WTC11 (cell line): ENCODE results near the gene PDHA2. TPM values are rescaled to one million over a fixed set of nuclear protein-coding genes. Genes with fewer than 3 reads are reported as not detected.

ENCODE experiments used
- ATAC-seq: fragments of 200-7000 bp; cut with Tn5 transposase; 2 replicates; pipeline ENCODE4 v1.10.0; 2021; ENCODE audit warnings: mild to moderate bottlenecking, moderate library complexity
- CTCF ChIA-PET: fragments of 300-600 bp; sonication (Branson Sonifier 250); formaldehyde crosslinking; loops from one replicate; lab custom pipeline; 2021; ENCODE audit warnings: antibody characterized with exemption; lab: Charles Lee
- POLR2A ChIA-PET: fragments of 350-600 bp; sonication (Branson Sonifier 250); formaldehyde crosslinking; loops from one replicate; lab custom pipeline; 2021; ENCODE audit warnings: antibody characterized with exemption; lab: Charles Lee
- DNase-seq: peaks from one replicate; pipeline ENCODE4 v3.0.0; 2021; ENCODE audit warnings: low spot score
- H3K27ac Mint-ChIP-seq: 2 replicates; pipeline ENCODE4 v1.8.0; 2021; ENCODE audit warnings: mixed read lengths
- H3K27me3 Mint-ChIP-seq: 2 replicates; pipeline ENCODE4 v1.8.0; 2021; ENCODE audit warnings: low read depth, mild to moderate bottlenecking, moderate library complexity, mixed read lengths
- H3K36me3 Mint-ChIP-seq: 2 replicates; pipeline ENCODE4 v1.8.0; 2021; ENCODE audit warnings: mixed read lengths
- H3K4me1 Mint-ChIP-seq: 2 replicates; pipeline ENCODE4 v1.8.0; 2022; ENCODE audit warnings: mixed read lengths
- H3K4me3 Mint-ChIP-seq: 2 replicates; pipeline ENCODE4 v1.8.0; 2021; ENCODE audit warnings: mild to moderate bottlenecking, moderate library complexity, mixed read lengths
- H3K9me3 Mint-ChIP-seq: 2 replicates; pipeline ENCODE4 v1.8.0; 2021; ENCODE audit warnings: mixed read lengths
- FOXJ3 ChIP-seq: sonication (generic); formaldehyde crosslinking; IDR thresholded peaks from 2 replicates; pipeline ENCODE4 v1.9.0; 2021; ENCODE audit warnings: missing genetic modification reagents, mild to moderate bottlenecking, borderline replicate concordance
- GABPB1 ChIP-seq: sonication (generic); formaldehyde crosslinking; IDR thresholded peaks from 2 replicates; pipeline ENCODE4 v1.8.1; 2023; ENCODE audit warnings: mild to moderate bottlenecking, missing genetic modification reagents
- GTF2I ChIP-seq: fragments of 250-450 bp; sonication (Bioruptor Pico); conservative IDR thresholded peaks from 2 replicates; pipeline ENCODE4 v1.4.0; 2021; ENCODE audit warnings: mild to moderate bottlenecking
- PRRX2 ChIP-seq: fragments of 250-450 bp; sonication (Bioruptor Pico); IDR thresholded peaks from 2 replicates; pipeline ENCODE4 v1.8.0; 2021; ENCODE audit warnings: mild to moderate bottlenecking
- RORB ChIP-seq: fragments of 250-450 bp; sonication (Bioruptor Pico); IDR thresholded peaks from 2 replicates; pipeline ENCODE4 v1.9.0; 2021; ENCODE audit warnings: mild to moderate bottlenecking
- SMAD4 ChIP-seq: sonication (generic); formaldehyde crosslinking; IDR thresholded peaks from 2 replicates; pipeline ENCODE4 v1.8.0; 2022; ENCODE audit warnings: mild to moderate bottlenecking, missing genetic modification reagents
- TCF7 ChIP-seq: sonication (generic); formaldehyde crosslinking; IDR thresholded peaks from 2 replicates; pipeline ENCODE4 v1.8.0; 2022; ENCODE audit warnings: mild to moderate bottlenecking, low read depth, missing genetic modification reagents, moderate library complexity
- TEAD4 ChIP-seq: sonication (generic); formaldehyde crosslinking; IDR thresholded peaks from 2 replicates; pipeline ENCODE4 v1.8.0; 2022; ENCODE audit warnings: mild to moderate bottlenecking, missing genetic modification reagents
- ZNF219 ChIP-seq: sonication (generic); formaldehyde crosslinking; IDR thresholded peaks from 2 replicates; pipeline ENCODE4 v1.8.0; 2023; ENCODE audit warnings: missing genetic modification reagents, mild to moderate bottlenecking, borderline replicate concordance
- total RNA-seq: library from RNA; stranded (reverse); gene quantifications from 3 replicates; pipeline ENCODE4 v1.2.3, GENCODE V29; 2021
- TF ChIP-seq, protein P1 (sequence below): sonication (generic); formaldehyde crosslinking; IDR thresholded peaks from 2 replicates; pipeline ENCODE4 v1.8.1; 2023; ENCODE audit warnings: mild to moderate bottlenecking, missing genetic modification reagents
- TF ChIP-seq, protein P2 (sequence below): sonication (generic); formaldehyde crosslinking; IDR thresholded peaks from 2 replicates; pipeline ENCODE4 v1.8.0; 2022; ENCODE audit warnings: mild to moderate bottlenecking, missing genetic modification reagents
- TF ChIP-seq, protein P3 (sequence below): sonication (generic); formaldehyde crosslinking; IDR thresholded peaks from 2 replicates; pipeline ENCODE4 v1.8.1; 2023; ENCODE audit warnings: mild to moderate bottlenecking, missing genetic modification reagents
- TF ChIP-seq, protein P4 (sequence below): sonication (generic); formaldehyde crosslinking; IDR thresholded peaks from 2 replicates; pipeline ENCODE4 v1.8.0; 2022; ENCODE audit warnings: missing genetic modification reagents
- TF ChIP-seq, protein P5 (sequence below): sonication (generic); formaldehyde crosslinking; IDR thresholded peaks from 2 replicates; pipeline ENCODE4 v1.8.0; 2023; ENCODE audit warnings: mild to moderate bottlenecking, missing genetic modification reagents
- TF ChIP-seq, protein P6 (sequence below): sonication (generic); formaldehyde crosslinking; IDR thresholded peaks from 2 replicates; pipeline ENCODE4 v1.8.0; 2023; ENCODE audit warnings: missing genetic modification reagents
- TF ChIP-seq, protein P7 (sequence below): sonication (generic); formaldehyde crosslinking; IDR thresholded peaks from 2 replicates; pipeline ENCODE4 v1.8.1; 2022; ENCODE audit warnings: mild to moderate bottlenecking, missing genetic modification reagents, moderate library complexity, borderline replicate concordance
- TF ChIP-seq, protein P8 (sequence below): fragments of 250-450 bp; sonication (Bioruptor Pico); IDR thresholded peaks from 2 replicates; pipeline ENCODE4 v1.9.0; 2021; ENCODE audit warnings: mild to moderate bottlenecking, borderline replicate concordance

Gene PDHA2
- total RNA-seq, 1 experiment from 2014 or later, result not detected

DNA sequence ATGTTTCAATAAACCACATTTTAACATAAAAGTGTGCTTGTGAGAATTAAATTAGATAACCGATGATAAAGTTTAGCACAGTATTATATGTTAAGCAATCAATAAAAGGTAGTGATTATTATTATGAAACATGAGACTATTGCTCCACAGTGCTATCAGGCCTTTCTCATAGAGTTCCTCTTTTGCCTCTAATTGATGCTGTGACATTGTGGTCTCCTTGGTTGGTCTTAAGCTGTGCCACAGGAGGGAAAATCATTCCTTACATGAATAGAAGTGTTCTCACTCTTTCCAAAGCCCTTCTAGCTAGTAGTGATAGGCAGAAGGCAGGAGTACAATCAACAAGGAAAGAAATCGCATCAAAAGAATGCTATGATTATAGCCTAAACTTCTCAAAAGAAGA is 9.2 kb upstream of the PDHA2 start:
- H3K4me3 Mint-ChIP-seq, result no peak overlapping the region
- ChIA-PET POLR2A (no interaction called here), CTCF (interaction anchor here (1.0 kb wide), 1 partner anchor 320 kb away, joined by 3 read pairs; no protein-coding TSS in a partner anchor)
- H3K4me1 Mint-ChIP-seq, result peaks cover 16% of the 10 kb centered on the region
- H3K27ac Mint-ChIP-seq, result no peak overlapping the region
- no peaks in the 10 kb centered on the region for H3K27me3 Mint-ChIP-seq
- TF ChIP-seq GABPB1 (CRISPR knock-in tag) (no peak), TCF7 (no peak)
- TF ChIP-seq, protein P1, sequence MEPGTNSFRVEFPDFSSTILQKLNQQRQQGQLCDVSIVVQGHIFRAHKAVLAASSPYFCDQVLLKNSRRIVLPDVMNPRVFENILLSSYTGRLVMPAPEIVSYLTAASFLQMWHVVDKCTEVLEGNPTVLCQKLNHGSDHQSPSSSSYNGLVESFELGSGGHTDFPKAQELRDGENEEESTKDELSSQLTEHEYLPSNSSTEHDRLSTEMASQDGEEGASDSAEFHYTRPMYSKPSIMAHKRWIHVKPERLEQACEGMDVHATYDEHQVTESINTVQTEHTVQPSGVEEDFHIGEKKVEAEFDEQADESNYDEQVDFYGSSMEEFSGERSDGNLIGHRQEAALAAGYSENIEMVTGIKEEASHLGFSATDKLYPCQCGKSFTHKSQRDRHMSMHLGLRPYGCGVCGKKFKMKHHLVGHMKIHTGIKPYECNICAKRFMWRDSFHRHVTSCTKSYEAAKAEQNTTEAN, result no peak
- TF ChIP-seq, protein P2, sequence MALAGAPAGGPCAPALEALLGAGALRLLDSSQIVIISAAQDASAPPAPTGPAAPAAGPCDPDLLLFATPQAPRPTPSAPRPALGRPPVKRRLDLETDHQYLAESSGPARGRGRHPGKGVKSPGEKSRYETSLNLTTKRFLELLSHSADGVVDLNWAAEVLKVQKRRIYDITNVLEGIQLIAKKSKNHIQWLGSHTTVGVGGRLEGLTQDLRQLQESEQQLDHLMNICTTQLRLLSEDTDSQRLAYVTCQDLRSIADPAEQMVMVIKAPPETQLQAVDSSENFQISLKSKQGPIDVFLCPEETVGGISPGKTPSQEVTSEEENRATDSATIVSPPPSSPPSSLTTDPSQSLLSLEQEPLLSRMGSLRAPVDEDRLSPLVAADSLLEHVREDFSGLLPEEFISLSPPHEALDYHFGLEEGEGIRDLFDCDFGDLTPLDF (CRISPR knock-in tag), result no peak
- ATAC-seq, result no peak
- peaks cover 11% of the 10 kb centered on the region for H3K9me3 Mint-ChIP-seq
- H3K36me3 Mint-ChIP-seq, result peaks cover 8% of the 10 kb centered on the region
- DNase-seq, result no peak

DNA sequence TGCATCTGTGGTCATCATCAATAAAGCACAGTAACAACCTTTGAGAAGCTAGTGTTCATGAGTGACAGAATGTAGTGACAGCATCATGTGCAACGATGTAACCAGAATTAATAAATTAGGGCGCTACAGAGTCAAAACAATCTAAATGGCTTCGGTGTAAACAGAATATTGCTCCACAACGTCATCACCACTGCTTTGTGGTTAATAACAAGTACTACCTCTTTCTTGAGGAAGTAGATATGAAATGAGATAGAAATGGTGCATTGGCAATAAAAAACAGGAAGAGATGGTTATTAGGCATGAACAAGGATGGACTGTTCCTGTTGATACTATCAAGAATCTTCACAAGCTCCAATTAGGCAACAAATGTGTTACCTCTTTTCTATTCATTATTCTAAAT is 8.7 kb upstream of the PDHA2 start:
- Mint-ChIP-seq H3K27me3 (no peaks in the 10 kb centered on the region), H3K4me1 (peaks cover 15% of the 10 kb centered on the region), H3K36me3 (peaks cover 8% of the 10 kb centered on the region), H3K27ac (no peak overlapping the region), H3K9me3 (peaks cover 11% of the 10 kb centered on the region), H3K4me3 (no peak overlapping the region)
- DNase-seq (no peak), ATAC-seq (no peak)
- POLR2A ChIA-PET, result no interaction called here
- CTCF ChIA-PET, result no interaction called here
- no peak for TF ChIP-seq RORB (CRISPR knock-in tag)
- TF ChIP-seq SMAD4, result no peak
- no peak for TF ChIP-seq FOXJ3 (CRISPR knock-in tag)
- TF ChIP-seq, protein P3, sequence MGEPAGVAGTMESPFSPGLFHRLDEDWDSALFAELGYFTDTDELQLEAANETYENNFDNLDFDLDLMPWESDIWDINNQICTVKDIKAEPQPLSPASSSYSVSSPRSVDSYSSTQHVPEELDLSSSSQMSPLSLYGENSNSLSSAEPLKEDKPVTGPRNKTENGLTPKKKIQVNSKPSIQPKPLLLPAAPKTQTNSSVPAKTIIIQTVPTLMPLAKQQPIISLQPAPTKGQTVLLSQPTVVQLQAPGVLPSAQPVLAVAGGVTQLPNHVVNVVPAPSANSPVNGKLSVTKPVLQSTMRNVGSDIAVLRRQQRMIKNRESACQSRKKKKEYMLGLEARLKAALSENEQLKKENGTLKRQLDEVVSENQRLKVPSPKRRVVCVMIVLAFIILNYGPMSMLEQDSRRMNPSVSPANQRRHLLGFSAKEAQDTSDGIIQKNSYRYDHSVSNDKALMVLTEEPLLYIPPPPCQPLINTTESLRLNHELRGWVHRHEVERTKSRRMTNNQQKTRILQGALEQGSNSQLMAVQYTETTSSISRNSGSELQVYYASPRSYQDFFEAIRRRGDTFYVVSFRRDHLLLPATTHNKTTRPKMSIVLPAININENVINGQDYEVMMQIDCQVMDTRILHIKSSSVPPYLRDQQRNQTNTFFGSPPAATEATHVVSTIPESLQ (CRISPR knock-in tag), result no peak
- TF ChIP-seq, protein P4, sequence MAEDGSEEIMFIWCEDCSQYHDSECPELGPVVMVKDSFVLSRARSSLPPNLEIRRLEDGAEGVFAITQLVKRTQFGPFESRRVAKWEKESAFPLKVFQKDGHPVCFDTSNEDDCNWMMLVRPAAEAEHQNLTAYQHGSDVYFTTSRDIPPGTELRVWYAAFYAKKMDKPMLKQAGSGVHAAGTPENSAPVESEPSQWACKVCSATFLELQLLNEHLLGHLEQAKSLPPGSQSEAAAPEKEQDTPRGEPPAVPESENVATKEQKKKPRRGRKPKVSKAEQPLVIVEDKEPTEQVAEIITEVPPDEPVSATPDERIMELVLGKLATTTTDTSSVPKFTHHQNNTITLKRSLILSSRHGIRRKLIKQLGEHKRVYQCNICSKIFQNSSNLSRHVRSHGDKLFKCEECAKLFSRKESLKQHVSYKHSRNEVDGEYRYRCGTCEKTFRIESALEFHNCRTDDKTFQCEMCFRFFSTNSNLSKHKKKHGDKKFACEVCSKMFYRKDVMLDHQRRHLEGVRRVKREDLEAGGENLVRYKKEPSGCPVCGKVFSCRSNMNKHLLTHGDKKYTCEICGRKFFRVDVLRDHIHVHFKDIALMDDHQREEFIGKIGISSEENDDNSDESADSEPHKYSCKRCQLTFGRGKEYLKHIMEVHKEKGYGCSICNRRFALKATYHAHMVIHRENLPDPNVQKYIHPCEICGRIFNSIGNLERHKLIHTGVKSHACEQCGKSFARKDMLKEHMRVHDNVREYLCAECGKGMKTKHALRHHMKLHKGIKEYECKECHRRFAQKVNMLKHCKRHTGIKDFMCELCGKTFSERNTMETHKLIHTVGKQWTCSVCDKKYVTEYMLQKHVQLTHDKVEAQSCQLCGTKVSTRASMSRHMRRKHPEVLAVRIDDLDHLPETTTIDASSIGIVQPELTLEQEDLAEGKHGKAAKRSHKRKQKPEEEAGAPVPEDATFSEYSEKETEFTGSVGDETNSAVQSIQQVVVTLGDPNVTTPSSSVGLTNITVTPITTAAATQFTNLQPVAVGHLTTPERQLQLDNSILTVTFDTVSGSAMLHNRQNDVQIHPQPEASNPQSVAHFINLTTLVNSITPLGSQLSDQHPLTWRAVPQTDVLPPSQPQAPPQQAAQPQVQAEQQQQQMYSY (CRISPR knock-in tag), result no peak
- TF ChIP-seq PRRX2, result no peak
- TF ChIP-seq, protein P5, sequence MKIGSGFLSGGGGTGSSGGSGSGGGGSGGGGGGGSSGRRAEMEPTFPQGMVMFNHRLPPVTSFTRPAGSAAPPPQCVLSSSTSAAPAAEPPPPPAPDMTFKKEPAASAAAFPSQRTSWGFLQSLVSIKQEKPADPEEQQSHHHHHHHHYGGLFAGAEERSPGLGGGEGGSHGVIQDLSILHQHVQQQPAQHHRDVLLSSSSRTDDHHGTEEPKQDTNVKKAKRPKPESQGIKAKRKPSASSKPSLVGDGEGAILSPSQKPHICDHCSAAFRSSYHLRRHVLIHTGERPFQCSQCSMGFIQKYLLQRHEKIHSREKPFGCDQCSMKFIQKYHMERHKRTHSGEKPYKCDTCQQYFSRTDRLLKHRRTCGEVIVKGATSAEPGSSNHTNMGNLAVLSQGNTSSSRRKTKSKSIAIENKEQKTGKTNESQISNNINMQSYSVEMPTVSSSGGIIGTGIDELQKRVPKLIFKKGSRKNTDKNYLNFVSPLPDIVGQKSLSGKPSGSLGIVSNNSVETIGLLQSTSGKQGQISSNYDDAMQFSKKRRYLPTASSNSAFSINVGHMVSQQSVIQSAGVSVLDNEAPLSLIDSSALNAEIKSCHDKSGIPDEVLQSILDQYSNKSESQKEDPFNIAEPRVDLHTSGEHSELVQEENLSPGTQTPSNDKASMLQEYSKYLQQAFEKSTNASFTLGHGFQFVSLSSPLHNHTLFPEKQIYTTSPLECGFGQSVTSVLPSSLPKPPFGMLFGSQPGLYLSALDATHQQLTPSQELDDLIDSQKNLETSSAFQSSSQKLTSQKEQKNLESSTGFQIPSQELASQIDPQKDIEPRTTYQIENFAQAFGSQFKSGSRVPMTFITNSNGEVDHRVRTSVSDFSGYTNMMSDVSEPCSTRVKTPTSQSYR (CRISPR knock-in tag), result no peak
- TF ChIP-seq, protein P6, sequence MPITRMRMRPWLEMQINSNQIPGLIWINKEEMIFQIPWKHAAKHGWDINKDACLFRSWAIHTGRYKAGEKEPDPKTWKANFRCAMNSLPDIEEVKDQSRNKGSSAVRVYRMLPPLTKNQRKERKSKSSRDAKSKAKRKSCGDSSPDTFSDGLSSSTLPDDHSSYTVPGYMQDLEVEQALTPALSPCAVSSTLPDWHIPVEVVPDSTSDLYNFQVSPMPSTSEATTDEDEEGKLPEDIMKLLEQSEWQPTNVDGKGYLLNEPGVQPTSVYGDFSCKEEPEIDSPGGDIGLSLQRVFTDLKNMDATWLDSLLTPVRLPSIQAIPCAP (CRISPR knock-in tag), result no peak
- TF ChIP-seq, protein P7, sequence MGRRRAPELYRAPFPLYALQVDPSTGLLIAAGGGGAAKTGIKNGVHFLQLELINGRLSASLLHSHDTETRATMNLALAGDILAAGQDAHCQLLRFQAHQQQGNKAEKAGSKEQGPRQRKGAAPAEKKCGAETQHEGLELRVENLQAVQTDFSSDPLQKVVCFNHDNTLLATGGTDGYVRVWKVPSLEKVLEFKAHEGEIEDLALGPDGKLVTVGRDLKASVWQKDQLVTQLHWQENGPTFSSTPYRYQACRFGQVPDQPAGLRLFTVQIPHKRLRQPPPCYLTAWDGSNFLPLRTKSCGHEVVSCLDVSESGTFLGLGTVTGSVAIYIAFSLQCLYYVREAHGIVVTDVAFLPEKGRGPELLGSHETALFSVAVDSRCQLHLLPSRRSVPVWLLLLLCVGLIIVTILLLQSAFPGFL (CRISPR knock-in tag), result no peak
- no peak for TF ChIP-seq TEAD4
- TF ChIP-seq, protein P8, sequence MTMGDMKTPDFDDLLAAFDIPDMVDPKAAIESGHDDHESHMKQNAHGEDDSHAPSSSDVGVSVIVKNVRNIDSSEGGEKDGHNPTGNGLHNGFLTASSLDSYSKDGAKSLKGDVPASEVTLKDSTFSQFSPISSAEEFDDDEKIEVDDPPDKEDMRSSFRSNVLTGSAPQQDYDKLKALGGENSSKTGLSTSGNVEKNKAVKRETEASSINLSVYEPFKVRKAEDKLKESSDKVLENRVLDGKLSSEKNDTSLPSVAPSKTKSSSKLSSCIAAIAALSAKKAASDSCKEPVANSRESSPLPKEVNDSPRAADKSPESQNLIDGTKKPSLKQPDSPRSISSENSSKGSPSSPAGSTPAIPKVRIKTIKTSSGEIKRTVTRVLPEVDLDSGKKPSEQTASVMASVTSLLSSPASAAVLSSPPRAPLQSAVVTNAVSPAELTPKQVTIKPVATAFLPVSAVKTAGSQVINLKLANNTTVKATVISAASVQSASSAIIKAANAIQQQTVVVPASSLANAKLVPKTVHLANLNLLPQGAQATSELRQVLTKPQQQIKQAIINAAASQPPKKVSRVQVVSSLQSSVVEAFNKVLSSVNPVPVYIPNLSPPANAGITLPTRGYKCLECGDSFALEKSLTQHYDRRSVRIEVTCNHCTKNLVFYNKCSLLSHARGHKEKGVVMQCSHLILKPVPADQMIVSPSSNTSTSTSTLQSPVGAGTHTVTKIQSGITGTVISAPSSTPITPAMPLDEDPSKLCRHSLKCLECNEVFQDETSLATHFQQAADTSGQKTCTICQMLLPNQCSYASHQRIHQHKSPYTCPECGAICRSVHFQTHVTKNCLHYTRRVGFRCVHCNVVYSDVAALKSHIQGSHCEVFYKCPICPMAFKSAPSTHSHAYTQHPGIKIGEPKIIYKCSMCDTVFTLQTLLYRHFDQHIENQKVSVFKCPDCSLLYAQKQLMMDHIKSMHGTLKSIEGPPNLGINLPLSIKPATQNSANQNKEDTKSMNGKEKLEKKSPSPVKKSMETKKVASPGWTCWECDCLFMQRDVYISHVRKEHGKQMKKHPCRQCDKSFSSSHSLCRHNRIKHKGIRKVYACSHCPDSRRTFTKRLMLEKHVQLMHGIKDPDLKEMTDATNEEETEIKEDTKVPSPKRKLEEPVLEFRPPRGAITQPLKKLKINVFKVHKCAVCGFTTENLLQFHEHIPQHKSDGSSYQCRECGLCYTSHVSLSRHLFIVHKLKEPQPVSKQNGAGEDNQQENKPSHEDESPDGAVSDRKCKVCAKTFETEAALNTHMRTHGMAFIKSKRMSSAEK (CRISPR knock-in tag), result no peak
- no peak for TF ChIP-seq ZNF219 (CRISPR knock-in tag)
- no peak for TF ChIP-seq GTF2I
